ENCODE results near the gene CCL4. TPM values are rescaled to one million over a fixed set of nuclear protein-coding genes. Genes with fewer than 3 reads are reported as not detected.

CCL4 gene
- total RNA-seq, 1 donor from 2014 or later = not detected

DNA sequence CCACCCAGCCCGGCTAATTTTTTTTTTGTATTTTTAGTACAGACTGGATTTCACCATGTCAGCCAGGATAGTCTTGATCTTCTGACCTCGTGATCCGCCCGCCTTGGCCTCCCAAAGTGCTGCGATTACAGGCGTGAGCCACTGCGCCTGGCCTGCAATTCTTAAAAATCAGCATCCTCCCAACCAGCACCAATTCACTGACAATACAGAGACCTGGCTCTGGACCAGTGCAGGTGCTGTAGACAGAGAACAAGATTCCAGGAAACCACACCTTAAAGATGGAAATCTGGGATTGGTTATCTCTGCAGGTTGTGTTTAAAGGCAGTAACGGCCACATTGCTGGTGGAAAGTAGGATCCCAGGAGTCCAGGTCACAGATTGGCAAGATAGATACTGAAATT lies 39.2 kb downstream of the CCL4 start:
- TF ChIP-seq CTCF (IDR thresholded peaks at IDR 0.05; ENCODE audit: unreplicated experiment) = no peak
- peaks cover 5% of the 10 kb centered on the region for H3K9me3 Mint-ChIP-seq
- H3K4me1 Mint-ChIP-seq = no peaks in the 10 kb centered on the region
- peaks cover 29% of the 10 kb centered on the region for H3K27me3 Mint-ChIP-seq (ENCODE audit: low read depth)
- no peaks in the 10 kb centered on the region for H3K36me3 Mint-ChIP-seq
- no peak overlapping the region for H3K4me3 Mint-ChIP-seq
- H3K27ac Mint-ChIP-seq = no peak overlapping the region
- no peak for DNase-seq (ENCODE audit: low spot score in 2 of 2, unreplicated experiment in 2 of 2)

DNA sequence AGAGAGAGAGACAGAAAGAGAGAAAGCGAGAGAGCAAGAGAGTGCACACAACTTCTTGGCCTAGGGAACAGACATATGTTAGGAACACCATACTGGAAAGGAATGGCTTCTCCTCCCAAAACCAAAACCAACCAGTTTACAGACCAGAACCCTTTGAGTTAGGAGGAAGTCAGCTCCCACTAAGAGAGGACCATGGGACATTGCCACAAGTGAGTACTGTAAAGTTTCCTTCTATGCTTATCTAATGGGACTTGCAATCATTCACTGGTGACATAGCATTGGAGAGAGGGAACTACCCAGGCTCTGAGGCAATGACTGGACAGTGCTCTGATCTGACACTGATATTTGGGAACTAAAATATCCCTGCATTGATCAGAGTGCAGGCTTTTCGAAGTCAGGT lies 40.4 kb downstream of the CCL4 start:
- H3K36me3 Mint-ChIP-seq = no peaks in the 10 kb centered on the region
- H3K4me3 Mint-ChIP-seq = no peak overlapping the region
- no peak for DNase-seq (ENCODE audit: low spot score in 2 of 2, unreplicated experiment in 2 of 2)
- TF ChIP-seq CTCF (IDR thresholded peaks at IDR 0.05; ENCODE audit: unreplicated experiment) = no peak
- peaks cover 32% of the 10 kb centered on the region for H3K27me3 Mint-ChIP-seq (ENCODE audit: low read depth)
- H3K9me3 Mint-ChIP-seq = no peaks in the 10 kb centered on the region
- no peak overlapping the region for H3K27ac Mint-ChIP-seq
- H3K4me1 Mint-ChIP-seq = no peaks in the 10 kb centered on the region

GRCh38 chr17:36144981-36145729 lies 41.5 kb downstream of the CCL4 start:
- no peaks in the 10 kb centered on the region for H3K4me1 Mint-ChIP-seq
- no peak for TF ChIP-seq CTCF (IDR thresholded peaks at IDR 0.05; ENCODE audit: unreplicated experiment)
- H3K27me3 Mint-ChIP-seq (ENCODE audit: low read depth) = peaks cover 39% of the 10 kb centered on the region
- no peak for DNase-seq (ENCODE audit: low spot score in 2 of 2, unreplicated experiment in 2 of 2)
- no peaks in the 10 kb centered on the region for H3K36me3 Mint-ChIP-seq
- H3K4me3 Mint-ChIP-seq = no peak overlapping the region
- H3K9me3 Mint-ChIP-seq = no peaks in the 10 kb centered on the region
- H3K27ac Mint-ChIP-seq = no peak overlapping the region

GRCh38 chr17:36147601-36148000 lies 44.0 kb downstream of the CCL4 start:
- H3K9me3 Mint-ChIP-seq = no peaks in the 10 kb centered on the region
- no peak for DNase-seq (ENCODE audit: low spot score in 2 of 2, unreplicated experiment in 2 of 2)
- no peaks in the 10 kb centered on the region for H3K4me1 Mint-ChIP-seq
- no peak overlapping the region for H3K4me3 Mint-ChIP-seq
- peaks cover 42% of the 10 kb centered on the region for H3K27me3 Mint-ChIP-seq (ENCODE audit: low read depth)
- TF ChIP-seq CTCF (IDR thresholded peaks at IDR 0.05; ENCODE audit: unreplicated experiment) = no peak
- no peaks in the 10 kb centered on the region for H3K36me3 Mint-ChIP-seq
- H3K27ac Mint-ChIP-seq = no peak overlapping the region

DNA sequence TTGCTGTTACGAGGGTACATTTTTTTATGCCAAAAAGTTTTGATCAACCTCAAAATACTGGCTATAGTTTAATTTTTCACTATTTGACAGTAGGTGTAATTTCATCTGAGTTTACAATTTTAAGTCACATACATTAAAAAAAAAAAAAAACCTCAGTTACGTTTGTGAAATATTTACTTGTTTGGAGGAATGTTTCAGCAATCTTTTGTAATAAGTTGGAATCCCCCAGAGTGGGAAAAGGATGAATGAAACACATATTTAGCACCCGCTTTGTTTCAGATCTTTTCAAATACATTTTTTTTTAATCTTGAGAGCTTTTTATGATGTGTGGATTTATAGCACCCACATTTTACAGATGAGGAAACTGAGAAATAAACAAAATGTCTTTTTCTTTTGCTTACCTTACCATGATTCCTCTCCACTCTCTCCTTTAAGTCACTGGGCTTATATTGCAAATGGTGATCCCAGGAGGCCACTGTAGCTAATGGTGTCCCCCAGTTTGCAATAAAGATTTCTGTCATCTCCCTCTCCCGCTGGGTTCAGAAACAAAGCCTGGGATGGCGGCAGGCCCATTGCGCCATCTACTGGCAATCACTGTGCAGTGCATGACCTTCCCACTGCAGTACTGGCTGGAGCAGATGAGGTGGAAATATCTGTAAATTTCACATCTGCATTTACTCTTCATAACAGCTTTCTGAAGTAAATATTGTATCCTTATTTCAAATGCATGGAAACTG lies 45.1 kb downstream of the CCL4 start:
- Mint-ChIP-seq H3K4me1 (no peaks in the 10 kb centered on the region), H3K36me3 (no peaks in the 10 kb centered on the region), H3K27me3 (ENCODE audit: low read depth) (peaks cover 53% of the 10 kb centered on the region), H3K27ac (no peak overlapping the region), H3K9me3 (no peaks in the 10 kb centered on the region), H3K4me3 (no peak overlapping the region)
- peak in 1 of 2 experiments; percentile 83 for DNase-seq (ENCODE audit: low spot score in 2 of 2, unreplicated experiment in 2 of 2)
- TF ChIP-seq CTCF (IDR thresholded peaks at IDR 0.05; ENCODE audit: unreplicated experiment) = peak; percentile 95
